GM13977 (cell line): Measurements from ENCODE around the gene ITPR2.

Experiments used
- DNase-seq: peaks from one replicate; pipeline ENCODE4 v3.0.0; 2012; ENCODE audit warnings: low spot score
- in situ Hi-C: fragments of 300-500 bp; cut with MboI; formaldehyde crosslinking; loops from one replicate; pipeline ENCODE4 v1.12.0; 2022; ENCODE audit warnings: low sequenced_read_pairs, low pct_unique_long_range_greater_than_20kb, mixed read lengths, inconsistent platforms; ENCODE audit not compliant: unreplicated experiment
- TF ChIP-seq, protein P1 (sequence below): IDR thresholded peaks from 2 replicates; pipeline ENCODE4 v1.5.1; 2012; ENCODE audit warnings: mild to moderate bottlenecking, control low read depth; ENCODE audit not compliant: insufficient read depth; ENCODE audit errors: extremely low read depth, missing control alignments

Gene ITPR2

GRCh38 chr12:26823390-26823789 is 9.6 kb downstream of the ITPR2 start:
- in situ Hi-C loops = no loop called here
- TF ChIP-seq, protein P1, sequence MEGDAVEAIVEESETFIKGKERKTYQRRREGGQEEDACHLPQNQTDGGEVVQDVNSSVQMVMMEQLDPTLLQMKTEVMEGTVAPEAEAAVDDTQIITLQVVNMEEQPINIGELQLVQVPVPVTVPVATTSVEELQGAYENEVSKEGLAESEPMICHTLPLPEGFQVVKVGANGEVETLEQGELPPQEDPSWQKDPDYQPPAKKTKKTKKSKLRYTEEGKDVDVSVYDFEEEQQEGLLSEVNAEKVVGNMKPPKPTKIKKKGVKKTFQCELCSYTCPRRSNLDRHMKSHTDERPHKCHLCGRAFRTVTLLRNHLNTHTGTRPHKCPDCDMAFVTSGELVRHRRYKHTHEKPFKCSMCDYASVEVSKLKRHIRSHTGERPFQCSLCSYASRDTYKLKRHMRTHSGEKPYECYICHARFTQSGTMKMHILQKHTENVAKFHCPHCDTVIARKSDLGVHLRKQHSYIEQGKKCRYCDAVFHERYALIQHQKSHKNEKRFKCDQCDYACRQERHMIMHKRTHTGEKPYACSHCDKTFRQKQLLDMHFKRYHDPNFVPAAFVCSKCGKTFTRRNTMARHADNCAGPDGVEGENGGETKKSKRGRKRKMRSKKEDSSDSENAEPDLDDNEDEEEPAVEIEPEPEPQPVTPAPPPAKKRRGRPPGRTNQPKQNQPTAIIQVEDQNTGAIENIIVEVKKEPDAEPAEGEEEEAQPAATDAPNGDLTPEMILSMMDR = no peak
- no peak for DNase-seq

DNA sequence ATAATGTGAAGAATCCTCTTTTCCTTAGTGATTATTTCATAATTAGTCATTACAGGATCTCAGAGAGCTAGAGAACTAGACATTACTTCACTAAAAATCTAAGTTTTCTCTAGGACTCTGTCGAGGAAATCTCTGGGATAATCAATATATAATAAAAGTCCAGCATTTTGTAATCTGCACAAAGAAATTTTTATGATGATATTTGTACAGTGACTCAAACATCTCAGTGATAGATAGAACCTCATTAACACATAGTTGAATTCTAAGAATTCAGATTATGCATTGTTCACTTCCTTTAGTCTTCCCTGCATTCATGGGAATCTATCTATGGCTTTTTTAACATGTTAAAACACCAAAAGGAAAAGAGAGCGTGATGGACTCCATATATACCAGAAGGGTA is 11.0 kb downstream of the ITPR2 start:
- in situ Hi-C loops = no loop called here
- TF ChIP-seq, protein P1 = no peak

DNA sequence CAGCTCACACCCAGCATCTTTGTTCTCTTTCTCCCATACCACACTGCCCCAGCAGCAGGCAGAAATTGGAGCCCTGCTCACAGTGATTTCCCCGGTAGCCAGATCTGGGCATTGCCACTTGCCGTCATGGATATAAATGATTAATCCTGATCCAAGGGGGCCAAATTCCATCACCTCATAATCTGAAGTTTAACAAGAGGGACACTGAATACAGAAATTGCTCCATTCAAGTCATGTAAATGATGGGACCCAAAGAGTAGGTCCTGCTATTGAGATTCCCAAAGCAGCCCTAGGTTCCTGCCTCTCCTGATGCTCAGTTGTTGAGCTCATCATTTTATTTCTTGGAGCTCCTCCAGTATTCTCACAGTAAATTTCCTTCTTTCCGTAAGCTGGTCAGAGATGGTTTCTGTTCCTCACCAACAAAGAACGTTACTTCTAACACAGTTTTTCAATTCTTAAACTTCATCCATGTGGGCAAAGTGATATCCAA is 11.7 kb downstream of the ITPR2 start:
- TF ChIP-seq, protein P1 = no peak
- DNase-seq = no peak
- in situ Hi-C loops = no loop called here

More for the DNA sequence above, 11.0 kb downstream of the ITPR2 start:
- DNase-seq = no peak

- in situ Hi-C loops = no loop called here
- no peak for DNase-seq
- TF ChIP-seq, protein P1 = no peak
Observed at GRCh38 chr12:26818636-26819035, 14.4 kb downstream of the ITPR2 start.

- TF ChIP-seq, protein P1 = no peak
- no peak for DNase-seq
- in situ Hi-C loops = no loop called here
Observed at GRCh38 chr12:26818201-26818600, 14.8 kb downstream of the ITPR2 start.

GRCh38 chr12:26817183-26817591 is 15.8 kb downstream of the ITPR2 start:
- TF ChIP-seq, protein P1 = no peak
- in situ Hi-C loops = no loop called here
- peak; percentile 48 for DNase-seq

- TF ChIP-seq, protein P1 = no peak
- no peak for DNase-seq
- in situ Hi-C loops = no loop called here
Observed at GRCh38 chr12:26813812-26814211, 19.2 kb downstream of the ITPR2 start.
